Measurements from ENCODE around the gene TNNT2.

The TNNT2 gene

DNA sequence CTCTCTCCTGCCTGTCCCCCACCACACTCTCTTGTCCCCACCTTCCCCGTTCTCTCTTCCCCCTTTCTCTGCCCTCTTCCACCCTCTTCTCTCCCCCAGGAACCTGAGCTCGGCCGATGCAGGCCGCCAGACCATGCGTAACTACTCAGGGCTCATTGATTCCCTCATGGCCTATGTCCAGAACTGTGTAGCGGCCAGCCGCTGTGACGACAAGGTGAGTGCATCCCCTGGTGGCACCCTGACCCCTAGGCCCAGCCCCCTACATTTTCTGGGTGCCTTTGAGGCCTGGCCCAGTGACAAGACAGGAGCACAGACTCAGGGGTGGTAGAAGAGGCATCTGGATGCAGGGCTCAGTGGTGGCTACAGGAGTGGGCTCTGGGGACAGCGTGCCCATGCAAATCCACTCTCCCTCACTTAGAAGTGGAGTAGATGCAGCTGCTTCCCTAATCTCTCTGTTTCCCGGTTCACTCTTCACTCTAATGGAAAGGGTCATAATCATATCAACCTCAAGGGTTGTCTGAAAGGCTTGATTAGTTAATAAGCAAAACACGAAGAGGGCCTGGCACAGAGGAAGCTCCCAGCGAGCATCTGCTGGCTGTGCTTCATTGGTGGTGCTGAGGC, 57.2 kb downstream of the TNNT2 start:
- TF ChIP-seq MYC (IDR thresholded peaks at IDR 0.05; ENCODE audit: low read depth, low read length) (no peak), POLR2A (IDR thresholded peaks at IDR 0.05; ENCODE audit: extremely low read depth, insufficient read length) (no peak)
- TF ChIP-seq, protein P1, sequence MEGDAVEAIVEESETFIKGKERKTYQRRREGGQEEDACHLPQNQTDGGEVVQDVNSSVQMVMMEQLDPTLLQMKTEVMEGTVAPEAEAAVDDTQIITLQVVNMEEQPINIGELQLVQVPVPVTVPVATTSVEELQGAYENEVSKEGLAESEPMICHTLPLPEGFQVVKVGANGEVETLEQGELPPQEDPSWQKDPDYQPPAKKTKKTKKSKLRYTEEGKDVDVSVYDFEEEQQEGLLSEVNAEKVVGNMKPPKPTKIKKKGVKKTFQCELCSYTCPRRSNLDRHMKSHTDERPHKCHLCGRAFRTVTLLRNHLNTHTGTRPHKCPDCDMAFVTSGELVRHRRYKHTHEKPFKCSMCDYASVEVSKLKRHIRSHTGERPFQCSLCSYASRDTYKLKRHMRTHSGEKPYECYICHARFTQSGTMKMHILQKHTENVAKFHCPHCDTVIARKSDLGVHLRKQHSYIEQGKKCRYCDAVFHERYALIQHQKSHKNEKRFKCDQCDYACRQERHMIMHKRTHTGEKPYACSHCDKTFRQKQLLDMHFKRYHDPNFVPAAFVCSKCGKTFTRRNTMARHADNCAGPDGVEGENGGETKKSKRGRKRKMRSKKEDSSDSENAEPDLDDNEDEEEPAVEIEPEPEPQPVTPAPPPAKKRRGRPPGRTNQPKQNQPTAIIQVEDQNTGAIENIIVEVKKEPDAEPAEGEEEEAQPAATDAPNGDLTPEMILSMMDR (IDR thresholded peaks at IDR 0.05; ENCODE audit: low read depth, low read length), result no peak
- TF ChIP-seq, protein P2, sequence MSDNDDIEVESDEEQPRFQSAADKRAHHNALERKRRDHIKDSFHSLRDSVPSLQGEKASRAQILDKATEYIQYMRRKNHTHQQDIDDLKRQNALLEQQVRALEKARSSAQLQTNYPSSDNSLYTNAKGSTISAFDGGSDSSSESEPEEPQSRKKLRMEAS (IDR thresholded peaks at IDR 0.05; ENCODE audit: low read depth, low read length), result no peak
- DNase-seq (ENCODE audit: low read depth), result no peak
- no peak overlapping the region for H3K4me3 ChIP-seq (ENCODE audit: low read depth, low read length)

DNA sequence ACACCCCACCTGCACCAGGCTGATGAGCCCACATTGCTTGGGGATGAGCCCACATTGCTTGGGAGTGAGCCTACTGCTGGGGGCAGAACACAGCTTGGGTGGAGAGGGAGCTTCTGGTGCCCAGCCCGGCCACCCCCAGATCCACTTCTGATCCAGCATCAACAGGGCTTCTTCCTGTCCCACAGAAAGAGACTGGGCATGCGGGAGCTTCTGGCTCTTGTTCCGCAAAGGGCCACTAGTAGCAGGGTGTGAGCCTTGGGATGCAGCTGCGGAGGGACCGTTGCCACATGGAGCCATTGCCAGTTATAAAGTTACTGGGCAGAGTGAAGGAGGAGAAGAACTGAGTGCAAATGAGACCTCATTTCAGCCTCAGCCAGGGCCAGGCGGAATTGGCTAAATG, 57.8 kb downstream of the TNNT2 start:
- TF ChIP-seq, protein P2 (IDR thresholded peaks at IDR 0.05; ENCODE audit: low read depth, low read length), result no peak
- TF ChIP-seq, protein P1 (IDR thresholded peaks at IDR 0.05; ENCODE audit: low read depth, low read length), result no peak
- TF ChIP-seq MYC (IDR thresholded peaks at IDR 0.05; ENCODE audit: low read depth, low read length) (no peak), POLR2A (IDR thresholded peaks at IDR 0.05; ENCODE audit: extremely low read depth, insufficient read length) (no peak)
- H3K4me3 ChIP-seq (ENCODE audit: low read depth, low read length), result no peak overlapping the region
- DNase-seq (ENCODE audit: low read depth), result no peak

DNA sequence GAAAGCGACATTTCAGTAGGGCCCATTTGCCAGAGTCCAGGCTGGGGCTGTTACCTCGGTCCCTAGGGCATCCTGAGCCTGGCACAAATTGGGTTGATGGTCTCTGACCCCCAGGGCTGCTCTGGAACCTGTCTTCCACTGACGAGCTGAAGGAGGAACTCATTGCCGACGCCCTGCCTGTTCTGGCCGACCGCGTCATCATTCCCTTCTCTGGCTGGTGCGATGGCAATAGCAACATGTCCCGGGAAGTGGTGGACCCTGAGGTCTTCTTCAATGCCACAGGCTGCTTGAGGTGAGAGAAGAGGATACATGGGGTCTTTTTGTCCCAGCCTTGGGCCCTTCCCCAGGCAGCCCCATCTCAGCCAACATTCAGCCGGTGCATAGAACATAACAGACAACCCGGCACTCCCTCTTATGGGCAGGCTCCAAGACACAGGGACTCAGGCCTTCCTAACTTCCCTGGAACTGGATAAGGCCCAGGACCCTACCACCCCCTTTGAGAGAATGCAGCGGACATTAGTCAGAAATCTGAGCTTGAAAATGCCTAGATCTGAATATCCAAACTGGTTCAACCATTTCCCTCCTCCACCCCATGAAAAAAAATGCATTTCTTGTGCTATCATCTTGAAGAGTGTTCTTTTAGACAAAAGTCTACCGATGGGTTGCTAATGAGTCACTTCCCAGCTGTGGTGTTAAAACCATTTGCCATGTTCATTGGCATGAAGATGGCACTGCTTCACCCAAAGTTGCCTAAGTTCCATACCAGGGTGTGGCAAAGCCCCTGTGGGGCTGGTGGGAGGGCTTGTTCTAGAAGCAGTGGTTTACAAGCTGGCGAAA, 58.8 kb downstream of the TNNT2 start:
- DNase-seq (ENCODE audit: low read depth), result no peak
- no peak overlapping the region for H3K4me3 ChIP-seq (ENCODE audit: low read depth, low read length)
- TF ChIP-seq, protein P1 (IDR thresholded peaks at IDR 0.05; ENCODE audit: low read depth, low read length), result no peak
- TF ChIP-seq MYC (IDR thresholded peaks at IDR 0.05; ENCODE audit: low read depth, low read length) (no peak), POLR2A (IDR thresholded peaks at IDR 0.05; ENCODE audit: extremely low read depth, insufficient read length) (no peak)
- TF ChIP-seq, protein P2 (IDR thresholded peaks at IDR 0.05; ENCODE audit: low read depth, low read length), result no peak

DNA sequence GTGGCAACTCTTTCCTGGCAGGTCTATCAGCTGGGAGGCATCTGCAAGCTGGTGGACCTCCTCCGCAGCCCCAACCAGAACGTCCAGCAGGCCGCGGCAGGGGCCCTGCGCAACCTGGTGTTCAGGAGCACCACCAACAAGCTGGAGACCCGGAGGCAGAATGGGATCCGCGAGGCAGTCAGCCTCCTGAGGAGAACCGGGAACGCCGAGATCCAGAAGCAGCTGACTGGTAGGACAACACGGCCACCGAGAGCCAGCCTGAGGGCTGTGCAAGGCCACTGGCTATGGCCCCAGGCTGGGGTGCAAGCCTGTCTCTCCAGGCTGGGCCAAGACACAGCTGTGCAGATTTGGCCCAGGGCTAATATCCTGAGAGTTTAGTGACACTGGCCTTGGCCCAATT, 59.9 kb downstream of the TNNT2 start:
- no peak for DNase-seq (ENCODE audit: low read depth)
- TF ChIP-seq, protein P2 (IDR thresholded peaks at IDR 0.05; ENCODE audit: low read depth, low read length), result no peak
- TF ChIP-seq, protein P1 (IDR thresholded peaks at IDR 0.05; ENCODE audit: low read depth, low read length), result no peak
- TF ChIP-seq MYC (IDR thresholded peaks at IDR 0.05; ENCODE audit: low read depth, low read length) (no peak), POLR2A (IDR thresholded peaks at IDR 0.05; ENCODE audit: extremely low read depth, insufficient read length) (no peak)
- no peak overlapping the region for H3K4me3 ChIP-seq (ENCODE audit: low read depth, low read length)

DNA sequence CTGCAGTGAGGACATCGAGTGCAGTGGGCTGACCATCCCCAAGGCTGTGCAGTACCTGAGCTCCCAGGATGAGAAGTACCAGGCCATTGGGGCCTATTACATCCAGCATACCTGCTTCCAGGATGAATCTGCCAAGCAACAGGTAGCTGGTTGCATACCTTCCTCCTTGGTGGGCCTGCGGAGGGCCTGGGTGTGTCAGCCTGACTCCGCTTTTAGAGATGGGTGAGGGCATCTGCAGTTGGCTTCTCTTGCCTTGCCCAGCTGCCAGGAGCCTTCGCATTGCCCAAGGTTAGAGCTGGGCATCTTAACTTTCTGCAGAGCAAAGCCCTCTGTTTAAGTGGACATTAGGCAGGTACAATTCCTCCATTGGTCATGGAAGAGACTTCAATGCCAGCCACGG, 60.9 kb downstream of the TNNT2 start:
- TF ChIP-seq, protein P1 (IDR thresholded peaks at IDR 0.05; ENCODE audit: low read depth, low read length), result no peak
- TF ChIP-seq POLR2A (IDR thresholded peaks at IDR 0.05; ENCODE audit: extremely low read depth, insufficient read length) (no peak), MYC (IDR thresholded peaks at IDR 0.05; ENCODE audit: low read depth, low read length) (no peak)
- TF ChIP-seq, protein P2 (IDR thresholded peaks at IDR 0.05; ENCODE audit: low read depth, low read length), result no peak
- no peak overlapping the region for H3K4me3 ChIP-seq (ENCODE audit: low read depth, low read length)
- DNase-seq (ENCODE audit: low read depth), result no peak

Measured in NB4 (cell line).